ENCODE data around the gene WDR7. TPM values are rescaled to one million over a fixed set of nuclear protein-coding genes. Genes with fewer than 3 reads are reported as not detected.

WDR7 gene
- total RNA-seq, 1 experiment from 2014 or later = 7.8 TPM

- no peaks in the 10 kb centered on the region for H3K36me3 ChIP-seq (ENCODE audit: control insufficient read depth, insufficient read depth, low read length)
- no peaks in the 10 kb centered on the region for H3K36me3 Mint-ChIP-seq (ENCODE audit: insufficient read depth, unreplicated experiment)
- ChIA-PET CTCF (no interaction called here), POLR2A (no interaction called here)
- peaks cover 8% of the 10 kb centered on the region for H3K4me1 Mint-ChIP-seq (ENCODE audit: low read depth, unreplicated experiment)
- no peak for TF ChIP-seq CTCF (IDR thresholded peaks at IDR 0.05; ENCODE audit: insufficient read depth in 1 of 2, low read depth in 1 of 2, low read length in 1 of 2, severe bottlenecking in 1 of 2, unreplicated experiment in 1 of 2)
- H3K4me1 ChIP-seq = peaks cover 13% of the 10 kb centered on the region; the same call in 1 of the 2 replicates
- no peak for DNase-seq
- H3K27me3 Mint-ChIP-seq (ENCODE audit: insufficient read depth, unreplicated experiment) = no peaks in the 10 kb centered on the region
- H3K27ac Mint-ChIP-seq (ENCODE audit: unreplicated experiment) = peak overlapping the region; percentile 83
- H3K4me3 ChIP-seq (ENCODE audit: low read depth, low read length) = no peak overlapping the region
- H3K27me3 ChIP-seq (replicated peaks; ENCODE audit: control insufficient read depth, insufficient read depth, low read length) = no peaks in the 10 kb centered on the region
- H3K9me3 ChIP-seq = no peaks in the 10 kb centered on the region
- BruUV-seq (replicated peaks) = no TSS peak
- H3K4me3 Mint-ChIP-seq (ENCODE audit: unreplicated experiment) = no peak overlapping the region
- intact Hi-C loops (cut with micrococcal nuclease; ENCODE audit: unreplicated experiment) = no loop called here
- H3K9me3 Mint-ChIP-seq (ENCODE audit: unreplicated experiment) = no peaks in the 10 kb centered on the region
These were observed 240.0 kb downstream of the WDR7 start for GRCh38 chr18:56891116-56891515.

GRCh38 chr18:56891870-56892269, 240.7 kb downstream of the WDR7 start:
- intact Hi-C loops (cut with micrococcal nuclease; ENCODE audit: unreplicated experiment) = no loop called here
- TF ChIP-seq CTCF (IDR thresholded peaks at IDR 0.05; ENCODE audit: insufficient read depth in 1 of 2, low read depth in 1 of 2, low read length in 1 of 2, severe bottlenecking in 1 of 2, unreplicated experiment in 1 of 2) = no peak
- no peaks in the 10 kb centered on the region for H3K36me3 ChIP-seq (ENCODE audit: control insufficient read depth, insufficient read depth, low read length)
- no TSS peak for BruUV-seq (replicated peaks)
- no peak overlapping the region for H3K4me3 ChIP-seq (ENCODE audit: low read depth, low read length)
- Mint-ChIP-seq H3K36me3 (ENCODE audit: insufficient read depth, unreplicated experiment) (no peaks in the 10 kb centered on the region), H3K4me1 (ENCODE audit: low read depth, unreplicated experiment) (peaks cover 8% of the 10 kb centered on the region), H3K27ac (ENCODE audit: unreplicated experiment) (no peak overlapping the region), H3K27me3 (ENCODE audit: insufficient read depth, unreplicated experiment) (no peaks in the 10 kb centered on the region), H3K4me3 (ENCODE audit: unreplicated experiment) (no peak overlapping the region), H3K9me3 (ENCODE audit: unreplicated experiment) (no peaks in the 10 kb centered on the region)
- ChIA-PET CTCF (no interaction called here), POLR2A (no interaction called here)
- no peaks in the 10 kb centered on the region for H3K9me3 ChIP-seq
- peaks cover 13% of the 10 kb centered on the region; the same call in 1 of the 2 replicates for H3K4me1 ChIP-seq
- no peaks in the 10 kb centered on the region for H3K27me3 ChIP-seq (replicated peaks; ENCODE audit: control insufficient read depth, insufficient read depth, low read length)
- DNase-seq = no peak

- H3K36me3 Mint-ChIP-seq (ENCODE audit: insufficient read depth, unreplicated experiment) = no peaks in the 10 kb centered on the region
- Histone ChIP-seq H3K9me3 (no peaks in the 10 kb centered on the region), H3K36me3 (ENCODE audit: control insufficient read depth, insufficient read depth, low read length) (no peaks in the 10 kb centered on the region), H3K4me3 (ENCODE audit: low read depth, low read length) (no peak overlapping the region), H3K27me3 (replicated peaks; ENCODE audit: control insufficient read depth, insufficient read depth, low read length) (no peaks in the 10 kb centered on the region), H3K4me1 (no peaks in the 10 kb centered on the region)
- intact Hi-C loops (cut with micrococcal nuclease; ENCODE audit: unreplicated experiment) = no loop called here
- no peak overlapping the region for H3K27ac Mint-ChIP-seq (ENCODE audit: unreplicated experiment)
- DNase-seq = no peak
- BruUV-seq (replicated peaks) = no TSS peak
- CTCF ChIA-PET = no interaction called here
- no peaks in the 10 kb centered on the region for H3K9me3 Mint-ChIP-seq (ENCODE audit: unreplicated experiment)
- no peak for TF ChIP-seq CTCF (IDR thresholded peaks at IDR 0.05; ENCODE audit: insufficient read depth in 1 of 2, low read depth in 1 of 2, low read length in 1 of 2, severe bottlenecking in 1 of 2, unreplicated experiment in 1 of 2)
- POLR2A ChIA-PET = no interaction called here
- H3K27me3 Mint-ChIP-seq (ENCODE audit: insufficient read depth, unreplicated experiment) = no peaks in the 10 kb centered on the region
- H3K4me3 Mint-ChIP-seq (ENCODE audit: unreplicated experiment) = no peak overlapping the region
- no peaks in the 10 kb centered on the region for H3K4me1 Mint-ChIP-seq (ENCODE audit: low read depth, unreplicated experiment)
These were observed 246.0 kb downstream of the WDR7 start for GRCh38 chr18:56897122-56897521.
